HepG2 (cell line): ENCODE measurements around the gene ZSCAN2. TPM values are rescaled to one million over a fixed set of nuclear protein-coding genes. Genes with fewer than 3 reads are reported as not detected.
"Not testable (repeated sequence)": the region's sequence is repeated elsewhere in the genome, so short reads cannot be mapped to it uniquely, and the experiment has no call there.

ENCODE experiments used
- ATAC-seq: fragments of 200-7000 bp; cut with Tn5 transposase; 3 replicates; pipeline ENCODE4 v1.9.1; 2020; ENCODE audit warnings: mild to moderate bottlenecking, moderate library complexity
- BruUV-seq: library from RNA; stranded (reverse); fragments of 400-500 nt; replicated peaks from 2 replicates; lab custom pipeline; 2021; lab: Mats Ljungman, UMichigan
- CTCF ChIA-PET: fragments of 300-600 bp; formaldehyde crosslinking; extraction: SDS; loops from one replicate; lab custom pipeline; 2021; ENCODE audit warnings: low total read pairs, inconsistent platforms, low intra/inter-chr PET ratio; lab: Yijun Ruan, JAX
- POLR2A ChIA-PET: fragments of 350-600 bp; sonication (Branson Sonifier 250); formaldehyde crosslinking; loops from one replicate; lab custom pipeline; 2020; ENCODE audit warnings: antibody characterized with exemption, inconsistent platforms; lab: Yijun Ruan, JAX
- DNase-seq: peaks from one replicate; pipeline ENCODE4 v3.0.0-alpha.2; 2015; ENCODE audit warnings: low spot score
- FAIRE-seq: peaks from 3 replicates; lab custom pipeline; 2011; peaks lifted over from hg19 to GRCh38; lab: Jason Lieb, UNC
- H2AFZ ChIP-seq: one replicate; pipeline ENCODE4 v1.6.1; 2011; ENCODE audit warnings: low read length, inconsistent platforms
- H3K27ac ChIP-seq: fragments of 300-600 bp; 3 replicates; pipeline ENCODE4 v1.8.0; 2011; ENCODE audit warnings: mixed run types, mild to moderate bottlenecking, mixed read lengths, low read length, inconsistent platforms; ENCODE audit not compliant: insufficient read depth; ENCODE audit errors: extremely low read length
- H3K27me3 ChIP-seq, 2 experiments: fragments of 200-600 bp in 1 of 2; 2 replicates in 1 of 2; 3 replicates in 1 of 2; pipeline versions ENCODE4 v1.6.0 to v1.8.0; 2011; ENCODE audit warnings: low read length in 2 of 2, mild to moderate bottlenecking in 2 of 2, moderate library complexity in 2 of 2, inconsistent platforms in 1 of 2; ENCODE audit not compliant: insufficient read depth in 2 of 2, control insufficient read depth in 1 of 2
- H3K36me3 ChIP-seq, 2 experiments: fragments of 200-600 bp in 1 of 2; replicated peaks in 1 of 2; 2 replicates in 1 of 2; 3 replicates in 1 of 2; pipeline versions ENCODE4 v1.5.1 to v1.8.0; 2011; ENCODE audit warnings: low read length in 2 of 2, inconsistent platforms in 1 of 2; ENCODE audit not compliant: insufficient read depth in 2 of 2, control insufficient read depth in 1 of 2
- H3K4me1 ChIP-seq: 2 replicates; pipeline ENCODE4 v1.5.1; 2012; ENCODE audit warnings: low read length, inconsistent platforms; ENCODE audit not compliant: insufficient read depth
- H3K4me2 ChIP-seq: 2 replicates; pipeline ENCODE4 v1.6.0; 2011; ENCODE audit warnings: low read depth, low read length, inconsistent platforms
- H3K4me3 ChIP-seq, 3 experiments: fragments of 200-600 bp in 1 of 3; sonication (generic), shearing (Covaris generic) in 1 of 3; replicated peaks in 1 of 3; 2 replicates each; pipeline ENCODE4 v1.5.1; 2011 to 2016; ENCODE audit warnings: low read length in 3 of 3, inconsistent platforms in 2 of 3, low read depth in 2 of 3, mild to moderate bottlenecking in 2 of 3, control low read depth in 1 of 3, mixed read lengths in 1 of 3; ENCODE audit not compliant: insufficient read depth in 1 of 3
- H3K79me2 ChIP-seq: one replicate; pipeline ENCODE4 v1.6.1; 2011; ENCODE audit warnings: low read length, inconsistent platforms; ENCODE audit not compliant: insufficient read depth
- H3K9ac ChIP-seq: 2 replicates; pipeline ENCODE4 v1.6.0; 2011; ENCODE audit warnings: mild to moderate bottlenecking, low read depth, low read length, inconsistent platforms; ENCODE audit not compliant: insufficient read depth
- H3K9me3 ChIP-seq: 2 replicates; pipeline ENCODE4 v1.5.1; 2012; ENCODE audit warnings: mild to moderate bottlenecking, low read length
- H4K20me1 ChIP-seq: 2 replicates; pipeline ENCODE4 v1.6.0; 2011; ENCODE audit warnings: inconsistent platforms, mild to moderate bottlenecking, low read length, moderate library complexity; ENCODE audit not compliant: insufficient read depth
- ARID5B ChIP-seq: IDR thresholded peaks from 2 replicates; pipeline ENCODE4 v1.4.0; 2020; ENCODE audit warnings: mild to moderate bottlenecking, missing genetic modification reagents
- FOSL2 ChIP-seq: sonication (generic); formaldehyde crosslinking; IDR thresholded peaks from 2 replicates; pipeline ENCODE4 v1.4.0; 2020; ENCODE audit warnings: missing genetic modification reagents
- SALL1 ChIP-seq: sonication (generic); formaldehyde crosslinking; IDR thresholded peaks from 2 replicates; pipeline ENCODE4 v1.8.0; 2022; ENCODE audit warnings: mild to moderate bottlenecking, missing genetic modification reagents
- SAP130 ChIP-seq: IDR thresholded peaks from 2 replicates; pipeline ENCODE4 v1.6.1; 2016; ENCODE audit warnings: low read depth
- SOX13 ChIP-seq, 3 experiments: fragments of 450-650 bp in 1 of 3; sonication (generic) in 1 of 3; formaldehyde crosslinking in 1 of 3; IDR thresholded peaks in 2 of 3; conservative IDR thresholded peaks in 1 of 3; 2 replicates each; pipeline versions ENCODE4 v1.5.0 to v1.6.1; 2016 to 2020; ENCODE audit warnings: antibody characterized with exemption in 1 of 3, mild to moderate bottlenecking in 1 of 3, missing compliant biosample characterization in 1 of 3, missing genetic modification reagents in 1 of 3, moderate library complexity in 1 of 3
- SOX5 ChIP-seq: IDR thresholded peaks from 2 replicates; pipeline ENCODE4 v1.6.1; 2016; ENCODE audit warnings: borderline replicate concordance
- SOX6 ChIP-seq, 2 experiments: fragments of 450-650 bp in 1 of 2; sonication (generic) in 1 of 2; formaldehyde crosslinking in 1 of 2; IDR thresholded peaks; 2 replicates each; pipeline versions ENCODE4 v1.4.0 to v1.6.1; 2017 to 2020; ENCODE audit warnings: antibody characterized with exemption in 1 of 2, mild to moderate bottlenecking in 1 of 2, missing genetic modification reagents in 1 of 2
- ZFX ChIP-seq: sonication (generic); formaldehyde crosslinking; IDR thresholded peaks from 2 replicates; pipeline ENCODE4 v1.4.0; 2020; ENCODE audit warnings: mild to moderate bottlenecking, low read depth, missing genetic modification reagents, moderate library complexity
- ZSCAN31 ChIP-seq: sonication (generic); formaldehyde crosslinking; IDR thresholded peaks from 2 replicates; pipeline ENCODE4 v1.5.0; 2020; ENCODE audit warnings: low read depth, mild to moderate bottlenecking, missing genetic modification reagents
- WGBS: methylation state at CpG from one replicate; pipeline ENCODE4 v1.1.6; 2017; ENCODE audit warnings: low lambda C conversion rate; 5-methylcytosine and 5-hydroxymethylcytosine counted together
- in situ Hi-C: cut with HindIII; loops from 2 replicates; pipeline ENCODE4 v1.10.0; 2017; ENCODE audit warnings: low pct_unique_long_range_greater_than_20kb; ENCODE audit not compliant: extremely low pct_ligation_motif_present
- intact Hi-C: fragments of 100-400 bp; cut with micrococcal nuclease; formaldehyde crosslinking; loops from one replicate; pipeline ENCODE4 v1.10.0; 2022; ENCODE audit not compliant: unreplicated experiment
- polyA plus RNA-seq, 8 experiments: library from polyadenylated mRNA; depleted of rRNA in 3 of 8; stranded (reverse) in 7 of 8; unstranded in 1 of 8; fragments of >200 nt; fragmentation: Illumina TruSeq in 4 of 8; extraction: Trizol in 4 of 8; gene quantifications; 2 replicates each; pipeline versions ENCODE4 v1.2.1 to v1.2.3, GENCODE V29; 2011 to 2016; ENCODE audit warnings: low read depth in 4 of 8, missing spikeins in 1 of 8, mixed read lengths in 1 of 8; ENCODE audit not compliant: insufficient read depth in 1 of 8
- total RNA-seq, 5 experiments: library from RNA; depleted of rRNA; stranded (reverse); fragments of >200 nt; fragmentation: Illumina TruSeq; extraction: Trizol; gene quantifications; 2 replicates each; pipeline ENCODE4 v1.2.3, GENCODE V29; 2016; ENCODE audit warnings: low read depth in 1 of 5

Gene ZSCAN2
- total and polyA plus RNA-seq, 2 of the 13 experiments (the other 11 are each of a cell fraction or from before 2014, with no cell fraction given) = 11.4 to 21.5 TPM

DNA sequence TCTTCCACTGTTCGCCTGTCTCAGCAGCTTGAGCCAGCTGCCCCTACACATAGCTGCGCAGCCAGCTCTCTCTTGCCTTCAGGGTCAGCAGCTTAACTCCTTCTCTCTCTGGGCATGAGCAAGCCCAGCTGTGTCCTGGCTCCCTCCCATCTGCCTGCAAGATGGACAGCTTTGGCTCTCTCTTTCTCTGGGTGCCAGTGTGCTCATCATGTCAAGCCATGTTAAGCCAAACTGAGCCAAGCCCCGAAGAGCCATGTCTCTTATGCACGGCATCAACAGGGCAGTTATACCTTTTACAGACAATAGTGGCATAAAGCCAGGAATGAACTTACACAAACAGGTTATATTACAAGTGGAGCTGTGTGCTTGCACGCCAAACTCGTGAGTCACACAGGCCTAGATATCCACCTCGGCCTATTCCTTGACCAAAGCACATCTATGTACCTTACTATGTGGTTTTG, 21.5 kb upstream of the ZSCAN2 start:
- H3K9ac ChIP-seq; H2AFZ ChIP-seq; H4K20me1 ChIP-seq; CTCF ChIA-PET; intact Hi-C loops; H3K79me2 ChIP-seq; BruUV-seq; TF ChIP-seq SOX13, SOX6 (IDR thresholded peaks at IDR 0.05): not testable (repeated sequence)
- ATAC-seq = peak; percentile 78
- H3K4me1 ChIP-seq = peaks cover 64% of the 10 kb centered on the region
- 25% methylated on average over 7 of the region's 7 CpGs for WGBS
- TF ChIP-seq SOX13 (CRISPR knock-in tag; conservative IDR thresholded peaks at IDR 0.05 in 1 of 2, IDR thresholded peaks at IDR 0.05 in 1 of 2) = peak in 1 of 2 experiments; percentile 81; a peak in 2 of 4 replicates
- 0 out of 2 replicates have a peak, but pooled peaks have one; percentile 14 for TF ChIP-seq SAP130 (CRISPR knock-in tag)
- peak; percentile 92 for TF ChIP-seq FOSL2 (CRISPR knock-in tag)
- TF ChIP-seq SALL1 = peak; percentile 13; the same call in 1 of the 2 replicates
- TF ChIP-seq SOX6 (CRISPR knock-in tag; IDR thresholded peaks at IDR 0.05) = peak; percentile 54; the same call in 1 of the 2 replicates
- peak; percentile 96 for TF ChIP-seq ZSCAN31 (CRISPR knock-in tag)
- peak; percentile 52 for TF ChIP-seq ARID5B (CRISPR knock-in tag)
- TF ChIP-seq ZFX (CRISPR knock-in tag) = peak; percentile 30; the same call in 1 of the 2 replicates
- TF ChIP-seq SOX5 (CRISPR knock-in tag) = peak; percentile 74
- TF ChIP-seq, all 625 proteins: peak for 9; not testable (repeated sequence) for 616
- H3K4me3 ChIP-seq = peak overlapping the region in 1 of 3 experiments; percentile 19; a peak in 1 of 6 replicates
- FAIRE-seq (peak; percentile 69), DNase-seq (peak; percentile 72)
- in situ Hi-C loops, H3K27me3 ChIP-seq, H3K36me3 ChIP-seq, H3K9me3 ChIP-seq, H3K27ac ChIP-seq: not testable (repeated sequence)
- peak overlapping the region; percentile 60 for H3K4me2 ChIP-seq
- POLR2A ChIA-PET = interaction anchor here (1.7 kb wide), 1 partner anchor 8 kb away, joined by 10 read pairs; no protein-coding TSS in a partner anchor

GRCh38 chr15:84581676-84582428, 19.0 kb upstream of the ZSCAN2 start:
- POLR2A ChIA-PET, H3K27me3 ChIP-seq, H3K79me2 ChIP-seq, H4K20me1 ChIP-seq, H3K4me3 ChIP-seq, H3K9me3 ChIP-seq, intact Hi-C loops, CTCF ChIA-PET, H3K36me3 ChIP-seq, FAIRE-seq, H2AFZ ChIP-seq, BruUV-seq, H3K4me2 ChIP-seq, H3K9ac ChIP-seq, DNase-seq, H3K27ac ChIP-seq: not testable (repeated sequence)
- 0% methylated on average over 1 of the region's 7 CpGs for WGBS
- H3K4me1 ChIP-seq = peaks cover 70% of the 10 kb centered on the region
- peak; percentile 43 for ATAC-seq
- in situ Hi-C loops = loop anchor here (10.0 kb wide), 1 partner anchor 243 kb away; no protein-coding TSS in a partner anchor
